HepG2 (cell line): ENCODE data around the gene ATP8A1. TPM values are rescaled to one million over a fixed set of nuclear protein-coding genes. Genes with fewer than 3 reads are reported as not detected.
A peak's percentile ranks its signal among the peaks of the same experiment; 100 is the strongest.

Experiments
- ATAC-seq: fragments of 200-7000 bp; cut with Tn5 transposase; 3 replicates; pipeline ENCODE4 v1.9.1; 2020; ENCODE audit warnings: mild to moderate bottlenecking, moderate library complexity
- BruUV-seq: library from RNA; stranded (reverse); fragments of 400-500 nt; replicated peaks from 2 replicates; lab custom pipeline; 2021; lab: Mats Ljungman, UMichigan
- CTCF ChIA-PET: fragments of 300-600 bp; formaldehyde crosslinking; extraction: SDS; loops from one replicate; lab custom pipeline; 2021; ENCODE audit warnings: low total read pairs, inconsistent platforms, low intra/inter-chr PET ratio; lab: Yijun Ruan, JAX
- POLR2A ChIA-PET: fragments of 350-600 bp; sonication (Branson Sonifier 250); formaldehyde crosslinking; loops from one replicate; lab custom pipeline; 2020; ENCODE audit warnings: antibody characterized with exemption, inconsistent platforms; lab: Yijun Ruan, JAX
- DNase-seq: peaks from one replicate; pipeline ENCODE4 v3.0.0-alpha.2; 2015; ENCODE audit warnings: low spot score
- FAIRE-seq: peaks from 3 replicates; lab custom pipeline; 2011; peaks lifted over from hg19 to GRCh38; lab: Jason Lieb, UNC
- H2AFZ ChIP-seq: one replicate; pipeline ENCODE4 v1.6.1; 2011; ENCODE audit warnings: low read length, inconsistent platforms
- H3K27ac ChIP-seq: fragments of 300-600 bp; 3 replicates; pipeline ENCODE4 v1.8.0; 2011; ENCODE audit warnings: mixed run types, mild to moderate bottlenecking, mixed read lengths, low read length, inconsistent platforms; ENCODE audit not compliant: insufficient read depth; ENCODE audit errors: extremely low read length
- H3K27me3 ChIP-seq, 2 experiments: fragments of 200-600 bp in 1 of 2; 2 replicates in 1 of 2; 3 replicates in 1 of 2; pipeline versions ENCODE4 v1.6.0 to v1.8.0; 2011; ENCODE audit warnings: low read length in 2 of 2, mild to moderate bottlenecking in 2 of 2, moderate library complexity in 2 of 2, inconsistent platforms in 1 of 2; ENCODE audit not compliant: insufficient read depth in 2 of 2, control insufficient read depth in 1 of 2
- H3K36me3 ChIP-seq, 2 experiments: fragments of 200-600 bp in 1 of 2; replicated peaks in 1 of 2; 2 replicates in 1 of 2; 3 replicates in 1 of 2; pipeline versions ENCODE4 v1.5.1 to v1.8.0; 2011; ENCODE audit warnings: low read length in 2 of 2, inconsistent platforms in 1 of 2; ENCODE audit not compliant: insufficient read depth in 2 of 2, control insufficient read depth in 1 of 2
- H3K4me1 ChIP-seq: 2 replicates; pipeline ENCODE4 v1.5.1; 2012; ENCODE audit warnings: low read length, inconsistent platforms; ENCODE audit not compliant: insufficient read depth
- H3K4me2 ChIP-seq: 2 replicates; pipeline ENCODE4 v1.6.0; 2011; ENCODE audit warnings: low read depth, low read length, inconsistent platforms
- H3K4me3 ChIP-seq, 3 experiments: fragments of 200-600 bp in 1 of 3; sonication (generic), shearing (Covaris generic) in 1 of 3; replicated peaks in 1 of 3; 2 replicates each; pipeline ENCODE4 v1.5.1; 2011 to 2016; ENCODE audit warnings: low read length in 3 of 3, inconsistent platforms in 2 of 3, low read depth in 2 of 3, mild to moderate bottlenecking in 2 of 3, control low read depth in 1 of 3, mixed read lengths in 1 of 3; ENCODE audit not compliant: insufficient read depth in 1 of 3
- H3K79me2 ChIP-seq: one replicate; pipeline ENCODE4 v1.6.1; 2011; ENCODE audit warnings: low read length, inconsistent platforms; ENCODE audit not compliant: insufficient read depth
- H3K9ac ChIP-seq: 2 replicates; pipeline ENCODE4 v1.6.0; 2011; ENCODE audit warnings: mild to moderate bottlenecking, low read depth, low read length, inconsistent platforms; ENCODE audit not compliant: insufficient read depth
- H3K9me3 ChIP-seq: 2 replicates; pipeline ENCODE4 v1.5.1; 2012; ENCODE audit warnings: mild to moderate bottlenecking, low read length
- H4K20me1 ChIP-seq: 2 replicates; pipeline ENCODE4 v1.6.0; 2011; ENCODE audit warnings: inconsistent platforms, mild to moderate bottlenecking, low read length, moderate library complexity; ENCODE audit not compliant: insufficient read depth
- ATF7 ChIP-seq, 2 experiments: fragments of 450-650 bp in 1 of 2; sonication (generic) in 1 of 2; formaldehyde crosslinking in 1 of 2; IDR thresholded peaks; 2 replicates each; pipeline versions ENCODE4 v1.4.0 to v1.6.1; 2016 to 2020; ENCODE audit warnings: antibody characterized with exemption in 1 of 2, mild to moderate bottlenecking in 1 of 2, missing genetic modification reagents in 1 of 2
- BATF2 ChIP-seq: sonication (generic); formaldehyde crosslinking; IDR thresholded peaks from 2 replicates; pipeline ENCODE4 v1.8.0; 2022; ENCODE audit warnings: mild to moderate bottlenecking, missing genetic modification reagents, moderate library complexity
- CREB1 ChIP-seq, 2 experiments: fragments of 450-650 bp in 1 of 2; IDR thresholded peaks; 2 replicates each; pipeline ENCODE4 v1.6.1; 2016 to 2017; ENCODE audit warnings: control low read depth in 1 of 2, mild to moderate bottlenecking in 1 of 2, missing compliant biosample characterization in 1 of 2, missing genetic modification characterization in 1 of 2
- GATA4 ChIP-seq: sonication (generic); IDR thresholded peaks from 2 replicates; pipeline ENCODE4 v1.6.1; 2016; ENCODE audit warnings: antibody characterized with exemption, low read depth, borderline replicate concordance
- HMG20B ChIP-seq: conservative IDR thresholded peaks from 2 replicates; pipeline ENCODE4 v1.6.1; 2016; ENCODE audit warnings: missing genetic modification reagents, missing compliant biosample characterization
- IRF2 ChIP-seq: IDR thresholded peaks from 2 replicates; pipeline ENCODE4 v1.6.1; 2018; ENCODE audit warnings: missing genetic modification reagents, missing compliant biosample characterization
- LRRFIP1 ChIP-seq: sonication (generic); formaldehyde crosslinking; conservative IDR thresholded peaks from 2 replicates; pipeline ENCODE4 v1.4.0; 2020; ENCODE audit warnings: missing genetic modification reagents
- PHF20 ChIP-seq: sonication (generic); formaldehyde crosslinking; IDR thresholded peaks from 2 replicates; pipeline ENCODE4 v1.5.0; 2020; ENCODE audit warnings: mild to moderate bottlenecking, missing genetic modification reagents
- SATB2 ChIP-seq: sonication (generic); formaldehyde crosslinking; IDR thresholded peaks from 2 replicates; pipeline ENCODE4 v1.5.0; 2020; ENCODE audit warnings: missing genetic modification reagents
- SMARCE1 ChIP-seq: fragments of 450-650 bp; IDR thresholded peaks from 2 replicates; pipeline ENCODE4 v1.6.1; 2017; ENCODE audit warnings: borderline replicate concordance
- THRA ChIP-seq: sonication (generic); formaldehyde crosslinking; IDR thresholded peaks from 2 replicates; pipeline ENCODE4 v1.4.0; 2020; ENCODE audit warnings: missing genetic modification reagents, borderline replicate concordance
- ZBTB26 ChIP-seq: IDR thresholded peaks from 2 replicates; pipeline ENCODE4 v1.6.1; 2016; ENCODE audit warnings: missing compliant biosample characterization, missing genetic modification reagents, borderline replicate concordance
- WGBS: methylation state at CpG from one replicate; pipeline ENCODE4 v1.1.6; 2017; ENCODE audit warnings: low lambda C conversion rate; 5-methylcytosine and 5-hydroxymethylcytosine counted together
- in situ Hi-C: cut with HindIII; loops from 2 replicates; pipeline ENCODE4 v1.10.0; 2017; ENCODE audit warnings: low pct_unique_long_range_greater_than_20kb; ENCODE audit not compliant: extremely low pct_ligation_motif_present
- intact Hi-C: fragments of 100-400 bp; cut with micrococcal nuclease; formaldehyde crosslinking; loops from one replicate; pipeline ENCODE4 v1.10.0; 2022; ENCODE audit not compliant: unreplicated experiment
- polyA plus RNA-seq, 8 experiments: library from polyadenylated mRNA; depleted of rRNA in 3 of 8; stranded (reverse) in 7 of 8; unstranded in 1 of 8; fragments of >200 nt; fragmentation: Illumina TruSeq in 4 of 8; extraction: Trizol in 4 of 8; gene quantifications; 2 replicates each; pipeline versions ENCODE4 v1.2.1 to v1.2.3, GENCODE V29; 2011 to 2016; ENCODE audit warnings: low read depth in 4 of 8, missing spikeins in 1 of 8, mixed read lengths in 1 of 8; ENCODE audit not compliant: insufficient read depth in 1 of 8
- total RNA-seq, 5 experiments: library from RNA; depleted of rRNA; stranded (reverse); fragments of >200 nt; fragmentation: Illumina TruSeq; extraction: Trizol; gene quantifications; 2 replicates each; pipeline ENCODE4 v1.2.3, GENCODE V29; 2016; ENCODE audit warnings: low read depth in 1 of 5

Gene ATP8A1
- total and polyA plus RNA-seq, 2 of the 13 experiments (the other 11 are each of a cell fraction or from before 2014, with no cell fraction given), result 1.7 to 6.2 TPM

GRCh38 chr4:42363614-42364013 is 293.3 kb downstream of the ATP8A1 start:
- H3K9ac ChIP-seq, result no peak overlapping the region
- no peak overlapping the region for H3K27ac ChIP-seq
- H3K4me2 ChIP-seq, result no peak overlapping the region
- DNase-seq (no peak), FAIRE-seq (no peak), ATAC-seq (no peak)
- no peaks in the 10 kb centered on the region for H3K36me3 ChIP-seq
- in situ Hi-C loops, result no loop called here
- BruUV-seq, result no TSS peak
- no peak overlapping the region for H3K4me3 ChIP-seq
- no peaks in the 10 kb centered on the region for H3K79me2 ChIP-seq
- no peak overlapping the region for H2AFZ ChIP-seq
- no peaks in the 10 kb centered on the region for H4K20me1 ChIP-seq
- no peaks in the 10 kb centered on the region for H3K4me1 ChIP-seq
- CTCF ChIA-PET, result no interaction called here
- TF ChIP-seq PHF20 (CRISPR knock-in tag), result no peak
- TF ChIP-seq ATF7 (IDR thresholded peaks at IDR 0.05), result peak; percentile 97
- TF ChIP-seq ATF7 (CRISPR knock-in tag; IDR thresholded peaks at IDR 0.05), result no peak
- peak; percentile 93 for TF ChIP-seq CREB1 (IDR thresholded peaks at IDR 0.05)
- no peak for TF ChIP-seq CREB1 (CRISPR knock-in tag; IDR thresholded peaks at IDR 0.05)
- TF ChIP-seq SMARCE1, result no peak
- intact Hi-C loops, result no loop called here
- WGBS, result 2% methylated on average over 3 of the region's 3 CpGs
- POLR2A ChIA-PET, result no interaction called here
- no peaks in the 10 kb centered on the region for H3K27me3 ChIP-seq
- no peaks in the 10 kb centered on the region for H3K9me3 ChIP-seq

- Histone ChIP-seq H3K79me2 (no peaks in the 10 kb centered on the region), H3K4me3 (no peak overlapping the region), H3K27ac (no peak overlapping the region), H3K9me3 (no peaks in the 10 kb centered on the region), H4K20me1 (no peaks in the 10 kb centered on the region), H3K36me3 (no peaks in the 10 kb centered on the region), H3K4me2 (no peak overlapping the region), H3K27me3 (no peaks in the 10 kb centered on the region), H3K9ac (no peak overlapping the region), H2AFZ (no peak overlapping the region), H3K4me1 (no peaks in the 10 kb centered on the region)
- CTCF ChIA-PET, result no interaction called here
- POLR2A ChIA-PET, result no interaction called here
- no TSS peak for BruUV-seq
- FAIRE-seq, result no peak
- DNase-seq, result no peak
- ATAC-seq, result no peak
- in situ Hi-C loops, result no loop called here
- WGBS, result 0% methylated on average over 3 of the region's 3 CpGs
- TF ChIP-seq THRA (CRISPR knock-in tag) (no peak), GATA4 (no peak), SATB2 (CRISPR knock-in tag) (no peak), IRF2 (CRISPR knock-in tag) (no peak), BATF2 (CRISPR knock-in tag) (no peak), HMG20B (CRISPR knock-in tag) (no peak), ZBTB26 (CRISPR knock-in tag) (no peak), LRRFIP1 (CRISPR knock-in tag) (no peak)
- intact Hi-C loops, result no loop called here
Observed at GRCh38 chr4:42362591-42362990, 294.3 kb downstream of the ATP8A1 start.
